MCF 10A (cell line): ENCODE results near the gene SIAH2. TPM values are rescaled to one million over a fixed set of nuclear protein-coding genes. Genes with fewer than 3 reads are reported as not detected.

Experiments used
- BruUV-seq: library from RNA; stranded (reverse); fragments of 400-500 nt; replicated peaks from 2 replicates; lab custom pipeline; 2021; lab: Mats Ljungman, UMichigan
- CTCF ChIA-PET: fragments of 300-600 bp; sonication (Branson Sonifier 250); formaldehyde crosslinking; extraction: SDS; loops from one replicate; lab custom pipeline; 2021; ENCODE audit warnings: antibody characterized with exemption, inconsistent platforms; lab: Yijun Ruan, JAX
- POLR2A ChIA-PET: fragments of 300-600, 350-650 bp; sonication (Branson Sonifier 250); formaldehyde crosslinking; extraction: SDS; loops from one replicate; lab custom pipeline; 2020; ENCODE audit warnings: antibody characterized with exemption, inconsistent platforms; lab: Yijun Ruan, JAX
- DNase-seq: peaks from one replicate; pipeline ENCODE4 v3.0.0-alpha.2; 2018; ENCODE audit not compliant: unreplicated experiment
- H3K27ac Mint-ChIP-seq: one replicate; pipeline ENCODE4 v1.8.0; 2022; ENCODE audit warnings: mild to moderate bottlenecking, low read depth, mixed read lengths; ENCODE audit not compliant: unreplicated experiment
- H3K27me3 Mint-ChIP-seq: one replicate; pipeline ENCODE4 v1.8.0; 2022; ENCODE audit warnings: mixed read lengths; ENCODE audit not compliant: insufficient read depth, unreplicated experiment
- H3K36me3 Mint-ChIP-seq: one replicate; pipeline ENCODE4 v1.8.0; 2022; ENCODE audit warnings: mild to moderate bottlenecking, moderate library complexity, mixed read lengths; ENCODE audit not compliant: insufficient read depth, unreplicated experiment
- H3K4me1 Mint-ChIP-seq: one replicate; pipeline ENCODE4 v1.8.0; 2022; ENCODE audit warnings: mixed read lengths; ENCODE audit not compliant: insufficient read depth, unreplicated experiment
- H3K4me3 Mint-ChIP-seq: one replicate; pipeline ENCODE4 v1.8.0; 2022; ENCODE audit warnings: mild to moderate bottlenecking, moderate library complexity, mixed read lengths; ENCODE audit not compliant: unreplicated experiment
- H3K9me3 Mint-ChIP-seq: one replicate; pipeline ENCODE4 v1.8.0; 2022; ENCODE audit warnings: mixed read lengths; ENCODE audit not compliant: unreplicated experiment
- intact Hi-C: fragments of 100-400 bp; cut with micrococcal nuclease; formaldehyde crosslinking; loops from 2 replicates; pipeline ENCODE4 v1.14.1; 2022
- total RNA-seq: library from RNA; stranded (reverse); gene quantifications from 2 replicates; pipeline ENCODE4 v1.2.3, GENCODE V29; 2022
- TF ChIP-seq, protein P1 (sequence below): fragments of 200-600 bp; IDR thresholded peaks from one replicate; pipeline ENCODE4 v1.8.0; 2022; ENCODE audit warnings: antibody characterized with exemption, mild to moderate bottlenecking; ENCODE audit not compliant: unreplicated experiment

SIAH2 gene
- total RNA-seq, 1 experiment from 2014 or later, result 35.4 TPM

DNA sequence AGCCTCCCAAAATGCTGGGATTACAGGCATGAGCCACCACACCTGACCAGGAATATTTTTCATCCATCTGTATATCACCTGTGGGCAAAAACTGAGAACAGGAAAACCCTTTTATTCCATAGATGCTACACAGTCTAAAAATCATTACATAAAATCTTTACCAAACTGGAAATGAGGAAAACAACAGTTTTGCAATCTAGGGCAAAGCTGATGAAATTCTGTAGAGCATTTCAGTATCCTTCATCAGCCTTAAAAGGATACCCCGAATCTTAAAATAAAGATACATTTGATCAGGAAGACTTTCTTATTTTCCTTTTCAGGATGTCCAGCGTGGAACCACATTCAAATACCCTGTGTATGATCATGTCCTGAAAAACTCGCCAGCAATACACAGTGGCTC, 7.1 kb downstream of the SIAH2 start:
- POLR2A ChIA-PET, result interaction anchor here (1.0 kb wide), 1 partner anchor 153 kb away, joined by 3 read pairs; the partner anchor contains the start of gene SELENOT
- peaks cover 43% of the 10 kb centered on the region for H3K4me1 Mint-ChIP-seq
- intact Hi-C loops, result no loop called here

DNA sequence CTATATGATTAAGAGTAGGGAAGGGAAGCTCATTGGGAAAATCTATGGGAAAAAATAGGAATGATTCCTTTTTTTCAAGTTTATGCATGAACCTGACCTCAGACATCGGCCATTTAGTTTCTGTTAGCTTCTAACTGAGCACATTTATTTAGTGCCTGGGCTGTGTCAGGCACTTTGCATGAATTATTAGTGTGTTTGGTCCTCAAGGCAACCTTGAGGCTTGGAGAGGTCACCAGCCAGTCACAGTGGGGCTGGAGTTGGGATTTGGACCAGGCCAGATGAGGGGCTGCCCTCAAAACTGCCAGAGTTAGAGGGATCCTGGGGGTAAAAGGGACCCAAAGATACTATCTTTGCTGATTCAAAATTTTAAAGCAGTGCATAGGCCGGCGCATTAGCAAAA, 8.1 kb downstream of the SIAH2 start:
- POLR2A ChIA-PET, result no interaction called here
- CTCF ChIA-PET, result interaction anchor here (0.6 to 1.9 kb wide), 4 partner anchors 26 to 1345 kb away, joined by 3 to 5 read pairs (median 4); no protein-coding TSS in a partner anchor
- H3K9me3 Mint-ChIP-seq, result no peaks in the 10 kb centered on the region
- no peaks in the 10 kb centered on the region for H3K27me3 Mint-ChIP-seq
- H3K27ac Mint-ChIP-seq, result no peak overlapping the region
- TF ChIP-seq, protein P1, sequence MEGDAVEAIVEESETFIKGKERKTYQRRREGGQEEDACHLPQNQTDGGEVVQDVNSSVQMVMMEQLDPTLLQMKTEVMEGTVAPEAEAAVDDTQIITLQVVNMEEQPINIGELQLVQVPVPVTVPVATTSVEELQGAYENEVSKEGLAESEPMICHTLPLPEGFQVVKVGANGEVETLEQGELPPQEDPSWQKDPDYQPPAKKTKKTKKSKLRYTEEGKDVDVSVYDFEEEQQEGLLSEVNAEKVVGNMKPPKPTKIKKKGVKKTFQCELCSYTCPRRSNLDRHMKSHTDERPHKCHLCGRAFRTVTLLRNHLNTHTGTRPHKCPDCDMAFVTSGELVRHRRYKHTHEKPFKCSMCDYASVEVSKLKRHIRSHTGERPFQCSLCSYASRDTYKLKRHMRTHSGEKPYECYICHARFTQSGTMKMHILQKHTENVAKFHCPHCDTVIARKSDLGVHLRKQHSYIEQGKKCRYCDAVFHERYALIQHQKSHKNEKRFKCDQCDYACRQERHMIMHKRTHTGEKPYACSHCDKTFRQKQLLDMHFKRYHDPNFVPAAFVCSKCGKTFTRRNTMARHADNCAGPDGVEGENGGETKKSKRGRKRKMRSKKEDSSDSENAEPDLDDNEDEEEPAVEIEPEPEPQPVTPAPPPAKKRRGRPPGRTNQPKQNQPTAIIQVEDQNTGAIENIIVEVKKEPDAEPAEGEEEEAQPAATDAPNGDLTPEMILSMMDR, result no peak
- DNase-seq, result no peak
- BruUV-seq, result no TSS peak
- H3K36me3 Mint-ChIP-seq, result peaks cover 25% of the 10 kb centered on the region
- H3K4me3 Mint-ChIP-seq, result no peak overlapping the region
- intact Hi-C loops, result no loop called here
- H3K4me1 Mint-ChIP-seq, result peaks cover 37% of the 10 kb centered on the region

More for the DNA sequence above, 7.1 kb downstream of the SIAH2 start:
- TF ChIP-seq, protein P1, result no peak
- CTCF ChIA-PET, result interaction anchor here (0.6 to 1.9 kb wide), 3 partner anchors 11 to 35 kb away, joined by 3 to 5 read pairs (median 4); no protein-coding TSS in a partner anchor
- no peak for DNase-seq
- Mint-ChIP-seq H3K4me3 (no peak overlapping the region), H3K27ac (peak overlapping the region; percentile 27), H3K27me3 (no peaks in the 10 kb centered on the region), H3K36me3 (peaks cover 25% of the 10 kb centered on the region), H3K9me3 (no peaks in the 10 kb centered on the region)
- no TSS peak for BruUV-seq

DNA sequence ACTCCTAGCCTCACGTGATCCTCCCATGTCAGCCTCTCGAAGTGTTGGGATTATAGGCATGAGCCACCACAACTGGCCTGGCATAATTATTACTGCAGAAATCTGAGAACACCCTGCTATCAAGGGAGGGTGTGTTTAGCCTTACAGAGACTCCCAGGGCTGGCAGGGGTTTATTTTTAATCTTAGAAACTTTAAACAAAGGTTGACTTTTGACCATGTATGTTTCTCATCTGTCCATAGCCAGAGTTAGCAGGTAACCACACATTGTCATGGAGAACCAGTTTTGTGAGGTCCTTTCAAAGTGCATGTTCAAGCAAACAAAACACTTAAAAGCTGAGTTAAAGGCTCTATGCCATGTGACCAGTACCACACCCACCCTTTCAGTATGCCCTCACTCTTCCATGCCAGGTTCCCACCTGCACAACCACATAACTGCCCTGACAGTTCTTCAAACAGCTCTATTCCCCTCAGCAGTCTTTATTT, 11.1 kb downstream of the SIAH2 start:
- no peak overlapping the region for H3K4me3 Mint-ChIP-seq
- H3K27me3 Mint-ChIP-seq, result no peaks in the 10 kb centered on the region
- DNase-seq, result no peak
- H3K9me3 Mint-ChIP-seq, result no peaks in the 10 kb centered on the region
- no peak overlapping the region for H3K27ac Mint-ChIP-seq
- ChIA-PET POLR2A (interaction anchor here (1.3 kb wide), 1 partner anchor 10 kb away, joined by 8 read pairs; no protein-coding TSS in a partner anchor), CTCF (no interaction called here)
- peaks cover 4% of the 10 kb centered on the region for H3K36me3 Mint-ChIP-seq
- TF ChIP-seq, protein P1, result no peak
- peaks cover 40% of the 10 kb centered on the region for H3K4me1 Mint-ChIP-seq
- BruUV-seq, result no TSS peak
- intact Hi-C loops, result no loop called here

DNA sequence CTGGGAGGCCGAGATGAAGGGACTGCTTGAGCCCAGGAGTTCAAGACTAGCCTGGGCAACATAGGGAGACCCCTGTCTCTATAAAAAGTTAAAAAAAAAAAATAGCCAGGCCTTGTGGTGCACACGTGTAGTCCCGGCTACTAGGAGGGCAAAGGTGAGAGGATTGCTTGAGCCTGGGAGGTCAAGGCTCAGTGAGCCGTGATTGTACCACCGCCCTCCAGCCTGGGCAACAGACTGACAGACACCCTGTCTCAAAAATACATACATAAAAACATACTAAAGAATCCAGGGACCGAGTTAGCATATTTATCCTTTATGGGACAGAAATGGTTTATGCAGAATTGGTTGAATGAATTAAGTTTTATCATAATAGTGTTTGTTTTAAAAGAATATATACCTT, 13.7 kb downstream of the SIAH2 start:
- BruUV-seq, result no TSS peak
- H3K9me3 Mint-ChIP-seq, result no peaks in the 10 kb centered on the region
- H3K27ac Mint-ChIP-seq, result no peak overlapping the region
- H3K27me3 Mint-ChIP-seq, result no peaks in the 10 kb centered on the region
- H3K36me3 Mint-ChIP-seq, result no peaks in the 10 kb centered on the region
- TF ChIP-seq, protein P1, result no peak
- H3K4me3 Mint-ChIP-seq, result no peak overlapping the region
- H3K4me1 Mint-ChIP-seq, result peaks cover 45% of the 10 kb centered on the region
- intact Hi-C loops, result no loop called here
- ChIA-PET CTCF (no interaction called here), POLR2A (interaction anchor here (1.3 kb wide), 1 partner anchor 10 kb away, joined by 5 read pairs; no protein-coding TSS in a partner anchor)
- no peak for DNase-seq
